ENCODE measurements around the gene DCTN2. TPM values are rescaled to one million over a fixed set of nuclear protein-coding genes. Genes with fewer than 3 reads are reported as not detected.

DCTN2 gene
- polyA plus RNA-seq, 1 of the 3 experiments (the other 2 are of a cell fraction): 122 TPM

- 18% methylated on average over 33 of the region's 47 CpGs for WGBS (ENCODE audit: low lambda C conversion rate)
- 0 out of 2 replicates have a peak, but pooled peaks cover 4% of the 10 kb centered on the region for H4K20me1 ChIP-seq (ENCODE audit: insufficient read depth)
- TF ChIP-seq RFX5 (IDR thresholded peaks at IDR 0.05; ENCODE audit: low read length) (0 out of 2 replicates have a peak, but pooled peaks have one; percentile 30), CHD2 (IDR thresholded peaks at IDR 0.05; ENCODE audit: low read length, partially characterized antibody) (peak; percentile 95), SMC3 (IDR thresholded peaks at IDR 0.05; ENCODE audit: low read depth, low read length) (no peak), GABPA (IDR thresholded peaks at IDR 0.05; ENCODE audit: low read depth) (peak; percentile 95), POLR2AphosphoS5 (IDR thresholded peaks at IDR 0.05; ENCODE audit: low read depth, low read length) (peak; percentile 83), PBX3 (IDR thresholded peaks at IDR 0.05) (peak; percentile 14; the same call in 1 of the 2 replicates), USF1 (IDR thresholded peaks at IDR 0.05; ENCODE audit: borderline replicate concordance, low read depth) (no peak), SIN3A (IDR thresholded peaks at IDR 0.05; ENCODE audit: borderline replicate concordance, low read depth, low read length) (peak; percentile 87; the same call in 1 of the 2 replicates), USF2 (IDR thresholded peaks at IDR 0.05; ENCODE audit: borderline replicate concordance, low read depth, low read length) (no peak), EZH2phosphoT487 (IDR thresholded peaks at IDR 0.05; ENCODE audit: borderline replicate concordance, low read depth) (no peak), ELF1 (IDR thresholded peaks at IDR 0.05) (peak; percentile 83), YY1 (IDR thresholded peaks at IDR 0.05; ENCODE audit: low read depth) (peak; percentile 76; the same call in 1 of the 2 replicates), CTCF (IDR thresholded peaks at IDR 0.05) (peak; percentile 32), MXI1 (IDR thresholded peaks at IDR 0.05; ENCODE audit: low read depth, low read length) (peak; percentile 69), TAF1 (IDR thresholded peaks at IDR 0.05; ENCODE audit: borderline replicate concordance, low read depth, low read length) (peak; percentile 76; the same call in 1 of the 2 replicates), TCF12 (IDR thresholded peaks at IDR 0.05) (peak; percentile 9; the same call in 1 of the 2 replicates), MAX (IDR thresholded peaks at IDR 0.05; ENCODE audit: low read depth) (peak; percentile 96)
- no peaks in the 10 kb centered on the region for H3K27me3 ChIP-seq (ENCODE audit: insufficient read depth)
- H3K4me2 ChIP-seq: peak within 1 kb of the TSS; percentile 90
- H3K36me3 ChIP-seq (replicated peaks in 1 of 2; ENCODE audit: control insufficient read depth in 1 of 2, insufficient read depth in 2 of 2, low read length in 1 of 2): peaks cover 30 to 42% of the 10 kb centered on the region in 2 experiments
- no peaks in the 10 kb centered on the region for H3K9me2 ChIP-seq
- peak within 1 kb of the TSS; percentile 77 to 100 for H3K4me3 ChIP-seq (ENCODE audit: low read depth in 2 of 2, low read length in 1 of 2)
- H3K9me3 ChIP-seq: no peaks in the 10 kb centered on the region
- peak; percentile 92 for DNase-seq
- H3K9ac ChIP-seq: peak within 1 kb of the TSS; percentile 94
- H3F3A ChIP-seq (replicated peaks; ENCODE audit: insufficient read depth): peaks cover 10% of the 10 kb centered on the region
- peaks cover 38% of the 10 kb centered on the region for H3K79me2 ChIP-seq (ENCODE audit: insufficient read depth)
- peaks cover 6 to 9% of the 10 kb centered on the region in 2 experiments; a peak in 3 of 4 replicates for H3K4me1 ChIP-seq (ENCODE audit: control insufficient read depth in 1 of 2, insufficient read depth in 2 of 2, low read depth in 1 of 2, low read length in 1 of 2)
- peak within 1 kb of the TSS; percentile 95 for H2AFZ ChIP-seq (ENCODE audit: low read depth)
- H3K27ac ChIP-seq (ENCODE audit: low read depth in 2 of 2, low read length in 1 of 2): peak within 1 kb of the TSS; percentile 73 to 74
- ChIA-PET CTCF (interaction anchor here (0.9 to 6.1 kb wide), 7 partner anchors 14 to 245 kb away, joined by 3 to 28 read pairs (median 5); partner anchors contain the start of gene GLI1), POLR2A (interaction anchor here (0.6 to 2.1 kb wide), 7 partner anchors 10 to 1528 kb away, joined by 3 to 7 read pairs (median 5); partner anchors contain the start of genes DDIT3 and LRP1)
Observed at GRCh38 chr12:57487597-57488401, 59.2 kb downstream of the DCTN2 start, which contains the start of gene MARS1. TSS of gene MARS1 (plus strand) at chr12:57488068. CDS start at chr12:57488091, 23 bp downstream.
